ENCODE results near the gene NUP210.

GRCh38 chr3:13455644-13456043, 35.5 kb upstream of the NUP210 start:
- TF ChIP-seq CTCF (conservative IDR thresholded peaks at IDR 0.05; ENCODE audit: low read depth, low read length) (no peak), EZH2 (IDR thresholded peaks at IDR 0.05; ENCODE audit: borderline replicate concordance, low read depth, low read length, poor library complexity, severe bottlenecking) (no peak)

All from A673 (cell line).